Measurements from ENCODE around the gene SAP30BP. TPM values are rescaled to one million over a fixed set of nuclear protein-coding genes. Genes with fewer than 3 reads are reported as not detected.
"Not testable (repeated sequence)": the region's sequence is repeated elsewhere in the genome, so short reads cannot be mapped to it uniquely, and the experiment has no call there.

The SAP30BP gene
- total RNA-seq, 1 experiment from 2014 or later, result 149 TPM

DNA sequence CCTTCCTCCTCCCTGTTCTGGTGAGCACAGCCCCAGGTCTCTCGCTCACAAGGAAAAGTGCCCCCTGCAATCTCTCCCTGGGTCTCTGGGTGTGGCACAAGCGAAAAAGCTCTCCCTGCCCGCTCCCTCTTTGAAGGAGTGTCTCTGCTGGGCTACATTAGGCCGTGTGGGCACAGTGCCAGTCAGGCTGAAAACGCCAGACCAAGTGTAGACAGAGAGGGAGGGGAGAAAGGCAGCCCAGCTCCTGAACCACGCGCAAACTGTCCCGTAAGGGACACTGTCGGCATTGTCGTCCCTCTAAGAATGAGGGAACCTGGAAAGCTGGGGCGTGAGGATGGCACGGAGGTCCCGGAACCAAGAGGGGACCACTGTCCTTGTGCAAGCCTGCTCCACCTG is 30.0 kb upstream of the SAP30BP start (continued):
- TF ChIP-seq, protein P1, sequence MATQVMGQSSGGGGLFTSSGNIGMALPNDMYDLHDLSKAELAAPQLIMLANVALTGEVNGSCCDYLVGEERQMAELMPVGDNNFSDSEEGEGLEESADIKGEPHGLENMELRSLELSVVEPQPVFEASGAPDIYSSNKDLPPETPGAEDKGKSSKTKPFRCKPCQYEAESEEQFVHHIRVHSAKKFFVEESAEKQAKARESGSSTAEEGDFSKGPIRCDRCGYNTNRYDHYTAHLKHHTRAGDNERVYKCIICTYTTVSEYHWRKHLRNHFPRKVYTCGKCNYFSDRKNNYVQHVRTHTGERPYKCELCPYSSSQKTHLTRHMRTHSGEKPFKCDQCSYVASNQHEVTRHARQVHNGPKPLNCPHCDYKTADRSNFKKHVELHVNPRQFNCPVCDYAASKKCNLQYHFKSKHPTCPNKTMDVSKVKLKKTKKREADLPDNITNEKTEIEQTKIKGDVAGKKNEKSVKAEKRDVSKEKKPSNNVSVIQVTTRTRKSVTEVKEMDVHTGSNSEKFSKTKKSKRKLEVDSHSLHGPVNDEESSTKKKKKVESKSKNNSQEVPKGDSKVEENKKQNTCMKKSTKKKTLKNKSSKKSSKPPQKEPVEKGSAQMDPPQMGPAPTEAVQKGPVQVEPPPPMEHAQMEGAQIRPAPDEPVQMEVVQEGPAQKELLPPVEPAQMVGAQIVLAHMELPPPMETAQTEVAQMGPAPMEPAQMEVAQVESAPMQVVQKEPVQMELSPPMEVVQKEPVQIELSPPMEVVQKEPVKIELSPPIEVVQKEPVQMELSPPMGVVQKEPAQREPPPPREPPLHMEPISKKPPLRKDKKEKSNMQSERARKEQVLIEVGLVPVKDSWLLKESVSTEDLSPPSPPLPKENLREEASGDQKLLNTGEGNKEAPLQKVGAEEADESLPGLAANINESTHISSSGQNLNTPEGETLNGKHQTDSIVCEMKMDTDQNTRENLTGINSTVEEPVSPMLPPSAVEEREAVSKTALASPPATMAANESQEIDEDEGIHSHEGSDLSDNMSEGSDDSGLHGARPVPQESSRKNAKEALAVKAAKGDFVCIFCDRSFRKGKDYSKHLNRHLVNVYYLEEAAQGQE (IDR thresholded peaks at IDR 0.05; ENCODE audit: low read depth), result no peak
- TF ChIP-seq JUND (IDR thresholded peaks at IDR 0.05) (no peak), ZNF274 (IDR thresholded peaks at IDR 0.05; ENCODE audit: low read depth, low read length) (no peak), SRF (IDR thresholded peaks at IDR 0.05; ENCODE audit: low read depth) (no peak), EGR1 (IDR thresholded peaks at IDR 0.05; ENCODE audit: low read depth) (no peak), RAD21 (IDR thresholded peaks at IDR 0.05; ENCODE audit: low read depth) (no peak), SP1 (IDR thresholded peaks at IDR 0.05; ENCODE audit: low read depth) (no peak)
- TF ChIP-seq, protein P2, sequence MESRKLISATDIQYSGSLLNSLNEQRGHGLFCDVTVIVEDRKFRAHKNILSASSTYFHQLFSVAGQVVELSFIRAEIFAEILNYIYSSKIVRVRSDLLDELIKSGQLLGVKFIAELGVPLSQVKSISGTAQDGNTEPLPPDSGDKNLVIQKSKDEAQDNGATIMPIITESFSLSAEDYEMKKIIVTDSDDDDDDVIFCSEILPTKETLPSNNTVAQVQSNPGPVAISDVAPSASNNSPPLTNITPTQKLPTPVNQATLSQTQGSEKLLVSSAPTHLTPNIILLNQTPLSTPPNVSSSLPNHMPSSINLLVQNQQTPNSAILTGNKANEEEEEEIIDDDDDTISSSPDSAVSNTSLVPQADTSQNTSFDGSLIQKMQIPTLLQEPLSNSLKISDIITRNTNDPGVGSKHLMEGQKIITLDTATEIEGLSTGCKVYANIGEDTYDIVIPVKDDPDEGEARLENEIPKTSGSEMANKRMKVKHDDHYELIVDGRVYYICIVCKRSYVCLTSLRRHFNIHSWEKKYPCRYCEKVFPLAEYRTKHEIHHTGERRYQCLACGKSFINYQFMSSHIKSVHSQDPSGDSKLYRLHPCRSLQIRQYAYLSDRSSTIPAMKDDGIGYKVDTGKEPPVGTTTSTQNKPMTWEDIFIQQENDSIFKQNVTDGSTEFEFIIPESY (IDR thresholded peaks at IDR 0.05; ENCODE audit: extremely low read depth, insufficient replicate concordance, low read length), result no peak

DNA sequence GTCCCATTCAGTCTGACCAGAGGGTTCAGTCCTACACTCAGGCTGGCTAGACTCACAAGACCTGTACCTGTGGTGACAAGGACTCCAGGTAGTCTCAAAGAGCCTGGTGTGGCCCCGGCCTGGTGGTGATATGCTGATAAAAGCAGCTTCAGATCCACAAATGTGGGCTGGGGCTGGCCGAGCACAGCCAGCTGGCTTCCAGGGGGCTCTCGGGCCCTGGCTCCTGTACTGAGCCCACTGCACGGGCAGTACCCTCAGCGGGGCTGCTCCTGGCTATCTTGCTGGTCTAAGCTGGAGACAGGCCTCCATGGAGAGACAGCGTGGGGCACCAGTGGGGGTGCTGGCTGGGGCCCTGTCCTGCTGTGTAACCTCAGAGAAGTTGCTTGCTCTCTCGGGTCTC is 29.6 kb upstream of the SAP30BP start:
- Histone ChIP-seq H3K9me3 (ENCODE audit: control insufficient read depth in 1 of 2, insufficient read depth in 1 of 2, low read depth in 1 of 2, low read length in 2 of 2) (no peaks in the 10 kb centered on the region), H3K27me3 (ENCODE audit: insufficient read depth, low read length) (no peaks in the 10 kb centered on the region), H4K20me1 (ENCODE audit: insufficient read depth) (no peaks in the 10 kb centered on the region), H3K9ac (ENCODE audit: low read length) (no peak overlapping the region), H3K4me1 (ENCODE audit: control insufficient read depth in 1 of 2, insufficient read depth in 2 of 2, low read length in 2 of 2) (peaks cover 33 to 55% of the 10 kb centered on the region in 2 experiments), H2AFZ (ENCODE audit: low read depth, low read length, poor library complexity, severe bottlenecking) (no peak overlapping the region), H3K36me3 (ENCODE audit: control insufficient read depth in 1 of 2, insufficient read depth in 2 of 2, low read length in 2 of 2) (0 out of 4 replicates have a peak, but pooled peaks cover 0 to 3% of the 10 kb centered on the region in 2 experiments), H3K27ac (ENCODE audit: low read depth, low read length) (no peak overlapping the region), H3K4me2 (ENCODE audit: low read length) (no peak overlapping the region), H3K79me2 (ENCODE audit: insufficient read depth, low read length) (no peaks in the 10 kb centered on the region), H3K9me2 (ENCODE audit: insufficient read depth) (no peaks in the 10 kb centered on the region), H3K4me3 (replicated peaks in 1 of 2; ENCODE audit: low read depth in 1 of 2, low read length in 2 of 2) (no peak overlapping the region)
- no TSS peak for BruUV-seq (replicated peaks)
- ChIA-PET POLR2A (no interaction called here), CTCF (interaction anchor here (0.7 to 2.3 kb wide), 2 partner anchors 37 to 111 kb away, joined by 3 to 9 read pairs; no protein-coding TSS in a partner anchor), RAD21 (ENCODE audit: low non-redundant PET in 1 of 2, low total read pairs in 2 of 2, uncharacterized antibody in 2 of 2, unreplicated experiment in 2 of 2) (interaction anchor here in 1 of 2 experiments (0.6 kb wide), 1 partner anchor 230 kb away, joined by 4 read pairs; no protein-coding TSS in a partner anchor)
- intact Hi-C loops (cut with micrococcal nuclease), result no loop called here
- TF ChIP-seq EZH2phosphoT487 (IDR thresholded peaks at IDR 0.05; ENCODE audit: borderline replicate concordance), result no peak
- TF ChIP-seq SP1 (IDR thresholded peaks at IDR 0.05; ENCODE audit: low read depth), result no peak
- TF ChIP-seq ELF1 (IDR thresholded peaks at IDR 0.05; ENCODE audit: borderline replicate concordance, low read depth), result no peak
- ATAC-seq, result no peak
- no peak for DNase-seq (ENCODE audit: low read depth, low spot score)

DNA sequence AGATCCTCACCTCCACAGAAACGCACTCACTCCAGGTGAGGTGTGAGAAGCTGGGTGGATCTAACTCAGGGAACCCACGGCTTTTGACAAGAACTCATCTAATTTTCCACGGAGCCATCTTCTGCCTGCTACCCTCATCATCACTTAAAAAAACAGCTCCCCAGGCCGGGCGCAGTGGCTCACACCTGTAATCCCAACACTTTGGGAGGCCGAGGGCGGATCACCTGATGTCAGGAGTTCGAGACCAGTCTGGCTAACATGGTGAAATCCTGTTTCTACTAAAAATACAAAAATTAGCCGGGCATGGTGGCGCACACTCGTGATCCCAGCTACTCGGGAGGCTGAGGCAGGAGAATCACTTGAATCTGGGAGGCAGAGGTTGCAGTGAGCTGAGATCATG is 29.1 kb upstream of the SAP30BP start:
- intact Hi-C loops (cut with micrococcal nuclease); BruUV-seq (replicated peaks); H3K9me3 ChIP-seq (ENCODE audit: control insufficient read depth in 1 of 2, insufficient read depth in 1 of 2, low read depth in 1 of 2, low read length in 2 of 2); H3K27me3 ChIP-seq (ENCODE audit: insufficient read depth, low read length); H3K9me2 ChIP-seq (ENCODE audit: insufficient read depth); H3K36me3 ChIP-seq (ENCODE audit: control insufficient read depth in 1 of 2, insufficient read depth in 2 of 2, low read length in 2 of 2); H4K20me1 ChIP-seq (ENCODE audit: insufficient read depth); H3K27ac ChIP-seq (ENCODE audit: low read depth, low read length); DNase-seq (ENCODE audit: low read depth, low spot score); H3K4me2 ChIP-seq (ENCODE audit: low read length); RAD21 ChIA-PET (ENCODE audit: low non-redundant PET in 1 of 2, low total read pairs in 2 of 2, uncharacterized antibody in 2 of 2, unreplicated experiment in 2 of 2); ATAC-seq; H3K4me3 ChIP-seq (replicated peaks in 1 of 2; ENCODE audit: low read depth in 1 of 2, low read length in 2 of 2); H3K9ac ChIP-seq (ENCODE audit: low read length); H2AFZ ChIP-seq (ENCODE audit: low read depth, low read length, poor library complexity, severe bottlenecking); POLR2A ChIA-PET; H3K79me2 ChIP-seq (ENCODE audit: insufficient read depth, low read length): not testable (repeated sequence)
- CTCF ChIA-PET, result interaction anchor here (1.0 to 2.3 kb wide), 2 partner anchors 37 to 110 kb away, joined by 4 to 9 read pairs; no protein-coding TSS in a partner anchor
- peaks cover 36 to 55% of the 10 kb centered on the region in 2 experiments for H3K4me1 ChIP-seq (ENCODE audit: control insufficient read depth in 1 of 2, insufficient read depth in 2 of 2, low read length in 2 of 2)
